Renal pelvis (tissue), 4 donors: ENCODE results near the gene DIP2B. TPM values are rescaled to one million over a fixed set of nuclear protein-coding genes. Genes with fewer than 3 reads are reported as not detected.

ENCODE experiments used
- DNase-seq: peaks from one replicate; pipeline ENCODE4 v3.0.0-alpha.2; 2013
- polyA plus RNA-seq, 3 donors: library from polyadenylated mRNA; unstranded; fragments of 120-200 nt; gene quantifications; one replicate each; pipeline ENCODE4 v1.2.1, GENCODE V29; 2013; ENCODE audit not compliant: insufficient read length in 3 of 3

Gene DIP2B
- polyA plus RNA-seq, 3 donors: 22.7 to 25.5 (median 25.2) TPM

DNA sequence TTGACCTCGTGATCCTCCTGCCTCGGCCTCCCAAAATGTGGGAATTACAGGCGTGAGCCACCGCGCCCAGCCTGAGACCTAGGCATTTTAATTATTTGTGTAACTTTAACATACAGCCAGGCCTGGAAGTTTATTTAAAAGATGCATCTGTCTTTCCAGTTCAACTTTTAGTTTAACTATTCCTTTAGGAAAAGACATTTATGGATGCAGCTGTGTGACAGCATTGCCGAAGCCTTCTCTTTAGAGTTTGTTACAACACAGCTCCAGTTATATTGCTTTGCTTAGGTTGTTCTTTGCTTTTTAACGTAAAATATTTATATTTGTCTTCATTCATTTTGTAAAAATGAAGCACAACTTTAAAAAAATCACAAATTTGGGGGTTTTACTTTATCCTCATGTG lies 67.0 kb downstream of the DIP2B start:
- DNase-seq: no peak

DNA sequence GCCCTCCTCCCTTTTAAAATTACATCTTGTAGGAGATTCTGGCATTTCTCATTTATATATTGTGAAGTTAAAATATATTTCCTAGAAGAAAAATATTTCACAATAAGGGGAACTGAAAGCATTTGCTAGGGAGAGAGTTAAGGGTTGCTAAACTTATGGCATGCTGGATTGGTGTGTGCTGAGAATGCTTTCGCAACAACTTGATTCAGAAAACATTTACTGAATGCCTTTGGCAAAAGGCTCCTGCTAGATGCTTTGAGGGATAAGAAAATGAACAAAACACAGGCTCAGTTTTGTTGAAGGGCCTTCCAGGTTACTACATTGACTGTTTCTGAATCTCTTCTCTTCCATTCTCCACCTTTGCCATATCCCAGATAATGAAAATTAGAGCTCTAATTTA lies 67.5 kb downstream of the DIP2B start:
- DNase-seq: no peak

DNA sequence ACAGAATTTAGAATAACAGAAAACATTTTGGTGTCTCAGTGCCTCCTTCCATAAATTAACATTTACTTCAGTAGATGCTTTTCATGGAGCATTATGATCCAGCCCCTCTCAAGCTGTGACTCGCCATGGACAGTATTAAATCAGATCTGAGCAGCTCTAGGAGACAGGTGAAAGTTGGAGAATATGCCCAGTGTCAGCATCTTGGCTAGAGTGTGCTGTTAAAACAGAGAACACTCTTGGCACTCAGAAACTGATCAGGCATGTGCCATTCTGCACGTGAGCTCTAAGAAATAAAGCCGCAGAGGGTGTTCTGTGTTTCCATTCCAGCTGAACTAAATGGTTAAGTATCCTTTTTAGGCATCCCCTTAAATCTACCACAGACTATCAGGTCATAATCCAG lies 68.0 kb downstream of the DIP2B start:
- no peak for DNase-seq

DNA sequence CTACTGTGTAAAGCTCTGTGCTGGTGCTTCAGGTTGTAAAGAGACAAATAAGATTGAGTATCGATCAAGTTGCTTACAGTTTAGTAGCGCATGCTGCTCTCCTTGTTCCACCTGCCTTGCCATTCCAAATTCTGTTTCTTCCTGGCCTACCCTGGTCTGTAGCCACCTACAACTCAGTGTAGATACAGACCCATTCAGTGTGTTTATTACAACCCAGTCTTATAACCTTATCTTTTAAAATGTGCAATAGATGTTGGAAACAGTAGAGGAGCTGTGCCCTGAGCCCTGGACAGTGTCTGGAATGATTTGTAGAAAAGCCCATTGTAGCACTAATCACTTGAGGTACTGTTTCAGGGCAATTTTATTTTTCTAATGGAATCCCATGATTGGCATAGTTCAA lies 68.5 kb downstream of the DIP2B start:
- DNase-seq: no peak

DNA sequence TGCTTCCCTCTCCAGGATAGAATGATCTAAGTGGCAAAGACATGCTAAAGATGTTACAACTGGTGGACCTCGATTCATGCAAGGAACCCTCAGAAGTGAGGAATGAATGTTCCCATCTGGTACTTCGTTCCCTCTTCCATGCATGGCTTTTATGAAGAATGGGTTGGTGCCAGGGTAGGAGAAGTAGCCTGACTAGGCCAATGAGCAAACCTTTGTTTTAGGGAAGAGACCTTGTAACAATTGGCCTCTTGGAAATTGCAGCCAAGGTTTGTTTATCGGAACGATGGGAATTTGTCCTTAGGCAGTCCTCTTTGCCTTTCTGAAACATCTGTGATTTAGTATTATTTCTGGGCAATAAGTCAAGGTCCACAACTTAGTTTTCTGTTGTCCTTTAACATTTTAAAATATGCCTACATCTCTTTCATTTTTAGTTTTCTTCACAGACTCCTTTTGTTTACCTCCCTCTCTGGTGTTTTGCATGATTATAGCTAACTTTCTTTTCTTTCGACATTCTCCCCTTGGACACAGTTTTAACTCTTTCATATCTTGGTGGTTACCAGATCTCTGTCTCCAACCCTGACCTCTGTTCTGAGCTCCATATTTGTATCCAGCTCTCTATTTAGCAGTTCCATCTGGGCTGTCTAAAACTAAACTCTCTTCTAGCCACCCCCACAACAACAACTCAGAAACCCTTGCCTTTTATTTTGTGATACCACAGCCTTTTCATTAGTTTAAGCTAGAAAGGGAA lies 70.0 kb downstream of the DIP2B start:
- DNase-seq: no peak

DNA sequence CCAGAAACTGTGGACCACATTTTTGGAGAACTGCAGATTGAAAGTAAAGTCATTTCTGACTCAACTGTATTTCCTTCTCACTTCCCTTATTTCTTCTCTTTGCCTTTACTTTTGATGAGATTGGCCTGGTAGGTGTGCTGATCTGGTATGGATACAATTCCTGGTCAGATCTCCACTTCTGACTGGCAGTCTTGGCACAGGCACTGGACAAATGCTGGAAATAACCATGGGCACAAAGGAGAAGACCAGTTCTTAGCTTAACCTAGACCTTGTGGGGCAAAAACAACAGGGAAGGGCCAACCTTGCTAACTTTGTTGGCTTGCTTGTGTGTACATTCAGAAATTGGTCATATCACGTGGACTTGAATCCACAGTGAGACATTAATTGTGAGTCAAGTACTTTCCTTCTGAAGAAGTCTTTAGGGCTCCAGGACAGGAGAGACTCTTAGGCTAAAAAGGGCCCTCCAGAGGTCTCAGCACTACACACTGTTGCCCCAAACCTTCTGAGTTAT lies 75.0 kb downstream of the DIP2B start:
- DNase-seq: no peak

DNA sequence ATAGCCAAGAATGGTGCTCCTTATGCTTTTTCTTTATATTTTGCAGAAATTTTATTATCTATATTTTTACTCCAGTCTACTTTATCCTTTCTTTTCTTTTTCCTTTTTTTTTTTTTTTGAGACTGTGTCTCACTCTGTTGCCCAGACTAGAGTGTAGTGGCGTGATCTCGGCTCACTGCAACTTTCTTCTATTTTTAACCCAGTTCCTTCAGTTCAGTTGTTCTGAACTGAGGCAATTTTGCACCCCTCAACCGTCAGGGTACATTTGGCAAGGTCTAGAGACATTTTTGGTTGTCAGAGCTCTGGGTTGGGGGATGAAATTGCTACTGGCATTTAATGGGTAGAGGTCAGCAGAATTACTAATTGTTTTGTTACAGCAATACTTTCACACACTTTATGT lies 75.7 kb downstream of the DIP2B start:
- no peak for DNase-seq

DNA sequence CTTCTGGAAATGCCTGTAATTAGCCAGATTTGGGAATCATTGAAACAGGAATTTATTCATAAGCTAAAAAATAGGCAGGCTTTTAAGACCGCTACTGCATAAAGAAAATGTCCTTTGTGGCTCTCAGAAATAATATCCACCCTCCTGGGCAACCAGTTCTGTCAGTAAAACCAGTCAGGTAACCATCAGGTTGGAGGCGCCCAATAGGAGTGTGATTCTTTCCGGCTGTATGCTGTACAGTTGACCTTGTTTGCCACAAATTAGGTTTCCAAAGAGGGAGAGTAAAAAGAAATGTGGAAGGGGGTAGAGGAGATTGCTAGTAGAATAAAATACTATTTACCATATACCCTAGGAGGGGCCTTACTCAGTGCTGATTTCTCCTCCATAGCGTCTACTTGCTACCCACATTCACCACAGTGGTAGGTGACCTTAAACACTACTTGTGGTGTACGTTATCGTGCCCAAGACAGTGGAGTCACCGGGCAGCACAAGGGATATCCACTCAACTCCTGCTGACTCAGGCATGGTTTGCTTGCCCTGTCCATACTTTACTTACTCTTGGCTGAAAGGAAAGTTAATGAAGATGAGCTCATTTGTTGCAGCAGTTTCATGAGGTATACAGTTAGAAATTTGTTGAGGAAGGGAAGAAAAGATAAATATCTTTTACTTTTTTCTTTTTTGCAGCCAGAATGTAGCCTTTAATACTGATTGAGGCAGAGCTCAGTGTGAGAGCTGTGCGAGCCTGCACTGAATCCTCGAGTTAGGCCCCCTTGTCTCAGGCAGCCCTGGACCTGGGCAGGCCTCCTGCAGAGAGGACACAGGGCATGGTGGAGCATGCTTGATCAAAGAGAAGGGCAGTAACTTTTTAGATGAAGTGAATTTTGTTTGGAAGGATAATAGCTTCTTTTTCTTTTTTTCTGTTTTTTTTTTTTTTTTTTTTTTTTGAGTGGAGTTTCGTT lies 76.7 kb downstream of the DIP2B start:
- DNase-seq: no peak

DNA sequence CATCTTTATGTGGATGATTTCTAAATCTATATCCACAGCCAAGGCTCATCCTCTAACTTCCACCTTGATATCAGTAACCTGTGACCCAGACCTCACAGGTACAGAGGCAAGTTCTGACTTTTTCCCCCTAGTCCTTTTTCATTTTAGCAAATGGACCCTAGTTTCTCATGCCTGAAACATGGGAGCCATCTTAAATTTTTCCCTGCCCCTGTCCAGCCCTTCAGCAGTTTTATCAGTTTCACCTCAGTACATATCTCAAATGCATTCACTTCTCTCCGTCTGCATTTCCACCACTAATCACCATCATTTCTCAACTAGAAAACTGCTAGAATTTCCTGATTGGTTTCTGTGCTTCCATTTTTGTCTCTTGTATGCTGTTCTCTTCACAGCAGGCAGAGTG lies 79.3 kb downstream of the DIP2B start:
- DNase-seq: no peak

DNA sequence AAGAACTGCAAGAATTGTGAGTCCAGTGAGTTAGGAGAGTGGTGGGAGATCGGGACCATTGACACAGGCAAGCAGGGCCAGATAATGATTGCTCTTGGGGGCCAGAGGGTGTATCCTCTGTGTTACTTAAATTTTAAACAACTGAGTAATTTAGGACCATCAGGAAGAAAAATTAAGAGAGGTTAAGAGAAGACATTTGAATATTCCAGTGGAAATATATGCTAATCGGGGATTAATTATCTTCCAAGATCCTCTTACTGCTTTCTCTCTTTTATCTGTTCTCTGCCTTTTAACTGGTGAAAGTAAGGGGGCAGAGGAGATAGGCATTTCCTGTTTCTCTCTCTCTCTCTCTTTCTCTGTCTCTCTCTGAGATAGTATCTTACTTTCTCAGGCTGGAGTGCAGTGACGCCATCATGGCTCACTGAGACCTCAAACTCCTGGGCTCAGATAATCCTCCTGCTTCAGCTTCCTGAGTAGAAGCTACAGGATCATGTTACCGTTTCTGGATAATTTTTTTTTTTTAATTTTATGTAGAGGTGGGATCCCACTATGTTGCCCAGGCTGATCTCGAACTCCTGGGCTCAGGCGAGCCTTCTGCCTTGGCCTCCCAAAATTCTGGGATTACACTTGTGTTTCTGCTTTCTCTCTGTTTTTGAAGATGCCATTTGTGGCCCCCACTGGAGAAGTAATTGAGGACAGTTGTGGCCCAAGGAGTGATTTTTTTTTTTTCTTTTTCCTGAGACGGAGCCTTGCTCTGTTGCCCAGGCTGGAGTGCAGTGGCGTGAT lies 85.1 kb downstream of the DIP2B start:
- no peak for DNase-seq

DNA sequence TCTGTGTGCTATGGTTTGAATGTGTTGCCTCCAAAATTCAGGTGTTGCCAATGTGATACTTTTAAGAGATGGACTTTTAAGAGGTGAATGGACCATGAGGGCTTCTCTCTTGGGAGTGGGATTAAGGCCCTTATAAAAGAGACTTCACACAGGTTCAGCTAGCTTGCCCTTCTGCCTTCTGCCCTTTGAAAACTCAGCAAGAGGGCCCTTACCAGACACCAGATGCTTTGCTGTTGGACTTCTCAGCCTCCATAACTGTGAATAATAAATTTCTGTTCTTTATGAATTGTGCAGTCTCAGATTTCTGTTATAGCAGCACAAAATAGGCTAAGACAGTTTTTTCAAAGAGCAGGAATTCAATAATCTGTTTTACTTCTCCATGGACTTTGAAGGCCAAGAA lies 86.1 kb downstream of the DIP2B start:
- no peak for DNase-seq

DNA sequence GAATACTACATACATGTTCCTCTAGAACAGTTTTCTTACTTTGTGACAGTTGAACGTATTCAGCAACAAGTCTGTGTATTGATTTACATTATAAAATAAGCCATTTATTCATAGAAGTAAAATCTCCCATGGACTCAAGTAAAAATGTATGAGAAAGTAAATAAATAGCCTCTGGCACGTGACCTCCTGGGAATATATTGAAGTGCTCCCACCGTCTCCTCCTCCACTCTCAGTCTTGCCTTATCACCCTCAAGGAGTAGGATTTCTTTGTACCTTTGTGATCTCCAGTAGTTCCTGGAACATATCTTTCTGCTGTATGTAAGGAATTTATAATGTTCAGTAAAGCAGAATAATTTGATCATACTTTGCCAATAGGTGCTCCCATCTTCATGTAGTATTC lies 90.9 kb downstream of the DIP2B start:
- DNase-seq: no peak

DNA sequence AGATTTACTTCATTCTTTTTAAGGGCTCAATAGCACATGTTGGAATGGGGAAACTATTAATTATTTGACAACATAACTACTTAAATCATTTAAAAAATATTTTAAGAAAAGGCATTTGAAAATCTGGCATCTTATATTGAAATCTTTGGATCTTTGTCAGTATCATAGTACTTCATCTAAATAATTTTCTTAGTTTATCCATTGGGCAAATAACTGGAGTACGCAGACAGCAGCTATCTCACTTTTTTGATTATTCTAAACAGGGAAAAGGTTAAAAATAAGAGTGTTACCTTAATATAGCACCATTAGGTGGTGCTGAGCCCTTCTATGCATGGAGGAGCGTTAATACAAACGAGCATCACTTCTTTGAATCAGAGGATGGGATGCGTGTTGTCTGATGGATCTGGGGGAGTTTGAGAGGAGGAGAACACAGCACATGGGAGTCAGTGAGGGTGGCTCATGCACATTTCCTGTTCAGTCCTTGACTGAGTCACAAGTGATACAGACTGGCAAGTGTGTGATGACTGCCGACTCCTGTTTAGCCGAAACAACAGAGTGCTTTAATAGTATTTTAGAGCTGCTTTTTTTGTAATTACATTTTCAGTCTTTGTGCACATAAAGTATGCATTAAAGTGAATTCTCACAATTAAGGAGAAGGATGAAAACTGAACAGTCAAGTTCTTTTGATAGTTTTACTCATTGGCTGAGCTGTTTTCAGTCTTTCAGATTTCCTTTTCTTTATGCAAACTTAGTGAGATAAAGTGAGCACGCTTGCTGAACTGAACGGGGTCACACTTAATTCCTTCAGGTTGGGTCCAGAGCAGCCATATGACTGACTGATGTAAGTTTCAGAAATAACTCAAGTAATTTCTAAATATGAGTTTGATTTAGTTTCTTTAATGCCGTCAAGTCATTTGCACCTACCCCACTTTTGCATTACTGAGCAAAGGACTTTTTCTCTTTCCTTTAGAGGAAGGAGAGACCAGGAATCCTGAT lies 92.7 kb downstream of the DIP2B start:
- no peak for DNase-seq

DNA sequence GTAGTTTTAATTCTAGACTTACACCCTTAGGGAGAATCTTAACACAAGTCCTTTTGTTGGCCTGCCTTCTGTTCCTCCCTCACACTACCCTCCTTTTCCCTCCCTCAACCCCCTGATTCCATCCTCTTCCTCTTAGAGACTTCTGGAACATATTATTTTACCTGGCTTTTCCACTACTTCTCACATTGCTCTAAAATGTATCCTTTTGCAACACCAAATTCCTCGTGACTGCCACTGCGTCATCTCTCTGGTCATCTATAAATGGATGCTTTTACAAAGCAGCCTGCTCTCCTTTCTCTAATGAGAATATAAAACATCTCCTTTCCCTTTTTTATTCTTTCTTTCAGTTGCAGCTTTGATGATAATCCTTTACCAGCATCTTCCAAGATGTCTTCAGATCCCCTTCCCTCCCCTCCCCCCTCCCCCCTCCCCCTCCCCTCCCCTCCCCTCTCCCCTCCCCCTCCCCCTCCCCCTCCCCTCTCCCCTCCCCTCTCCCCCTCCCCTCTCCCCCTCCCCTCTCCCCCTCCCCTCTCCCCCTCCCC lies 93.6 kb downstream of the DIP2B start:
- DNase-seq: no peak

DNA sequence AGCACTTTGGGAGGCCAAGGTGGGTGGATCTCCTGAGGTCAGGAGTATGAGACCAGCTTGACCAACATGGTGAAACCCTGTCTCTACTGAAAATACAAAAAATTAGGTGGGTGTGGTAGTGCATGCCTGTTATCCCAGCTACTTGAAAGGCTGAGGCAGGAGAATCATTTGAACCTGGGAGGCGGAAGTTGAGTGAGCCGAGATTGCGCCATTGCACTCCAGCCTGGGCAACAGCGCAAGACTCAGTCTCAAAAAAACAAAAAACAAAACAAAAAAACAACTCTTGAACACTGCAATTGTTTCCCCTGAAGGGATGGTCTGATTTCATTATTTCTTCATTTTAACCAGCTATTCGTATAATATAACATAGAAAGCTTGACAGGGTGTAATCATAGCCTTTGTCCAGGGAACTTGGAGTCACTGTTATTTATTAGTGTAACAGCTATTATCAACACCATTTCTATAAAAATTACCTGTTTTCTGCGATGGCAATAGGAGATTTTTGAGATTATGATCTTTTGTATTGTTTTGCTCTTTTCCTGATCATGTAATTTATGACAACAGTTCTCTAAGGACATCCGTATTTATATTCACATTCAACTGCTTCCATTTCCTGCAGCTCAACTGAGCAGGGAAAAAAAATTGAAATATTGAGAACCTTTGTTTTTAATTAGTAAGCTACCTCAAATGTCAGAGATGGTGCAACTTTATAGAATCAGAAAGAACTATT lies 94.7 kb downstream of the DIP2B start:
- no peak for DNase-seq

DNA sequence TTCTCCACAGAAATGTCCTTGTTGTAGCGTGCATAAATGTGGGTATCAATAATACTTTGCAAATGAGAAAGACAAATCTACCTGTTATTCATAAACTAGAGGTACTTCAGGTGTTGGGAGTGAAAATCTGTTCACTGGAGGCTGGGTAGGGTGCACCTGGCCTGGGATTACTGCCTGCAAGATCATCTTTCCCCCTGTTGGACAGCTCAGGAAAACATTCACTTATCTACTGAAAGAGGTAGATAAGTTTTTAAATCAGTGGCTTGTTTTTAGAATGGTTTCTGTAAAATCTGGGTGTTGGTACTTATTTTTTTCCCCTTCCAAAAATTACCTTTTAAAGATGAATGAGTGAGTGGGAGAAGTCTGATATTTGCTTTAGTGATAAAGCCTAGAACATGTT lies 95.6 kb downstream of the DIP2B start:
- DNase-seq: no peak

DNA sequence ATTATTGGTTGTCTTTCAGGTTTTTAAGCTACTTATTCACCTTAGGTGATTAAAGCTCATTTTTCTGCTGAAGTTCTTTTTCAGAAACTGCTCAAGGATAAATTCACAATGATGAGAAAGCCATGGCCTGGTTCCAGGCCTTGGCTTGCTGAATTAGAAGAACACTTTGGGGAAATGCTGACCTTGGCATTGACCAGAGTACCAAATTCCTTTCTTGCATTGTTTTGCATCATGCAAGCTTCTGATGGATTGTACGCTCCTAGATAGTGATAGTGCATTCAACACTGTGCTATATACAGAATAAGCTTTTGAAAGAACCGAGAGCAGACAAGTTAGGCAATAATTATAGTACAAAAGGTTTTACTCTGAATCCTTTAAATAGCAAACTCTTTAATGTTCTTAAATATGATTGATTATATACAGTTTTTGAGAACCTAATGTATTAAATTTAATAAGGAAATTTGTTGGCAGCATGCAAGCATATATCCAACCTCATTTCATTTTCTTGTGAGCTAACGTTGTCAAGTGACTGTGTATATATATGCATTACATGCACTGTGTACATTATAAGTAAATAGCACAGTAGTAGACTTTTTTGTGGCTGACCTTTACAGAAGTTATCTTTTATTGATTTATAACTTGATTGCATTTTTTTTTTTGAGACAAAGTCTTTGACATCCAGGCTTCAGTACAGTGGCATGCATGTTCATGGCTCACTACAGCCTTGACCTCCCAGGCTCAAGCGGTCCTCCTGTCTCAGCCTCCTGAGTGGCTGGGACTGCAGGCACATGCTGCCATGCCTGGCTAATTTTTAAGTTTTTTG lies 99.2 kb downstream of the DIP2B start:
- DNase-seq: no peak

DNA sequence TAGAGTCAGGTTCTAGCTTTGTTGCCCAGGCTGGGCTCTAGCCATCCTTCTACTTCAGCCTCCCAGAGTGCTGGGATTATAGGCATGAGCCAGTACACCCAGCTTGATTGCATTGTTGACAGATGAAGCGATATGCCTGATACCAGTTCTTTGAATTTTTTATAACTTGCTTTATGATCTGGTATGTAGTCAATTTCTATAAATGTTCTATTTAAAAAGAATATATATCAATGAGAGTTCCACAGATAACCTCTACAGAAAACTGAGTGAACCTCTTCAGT lies 99.8 kb downstream of the DIP2B start:
- DNase-seq: no peak

DNA sequence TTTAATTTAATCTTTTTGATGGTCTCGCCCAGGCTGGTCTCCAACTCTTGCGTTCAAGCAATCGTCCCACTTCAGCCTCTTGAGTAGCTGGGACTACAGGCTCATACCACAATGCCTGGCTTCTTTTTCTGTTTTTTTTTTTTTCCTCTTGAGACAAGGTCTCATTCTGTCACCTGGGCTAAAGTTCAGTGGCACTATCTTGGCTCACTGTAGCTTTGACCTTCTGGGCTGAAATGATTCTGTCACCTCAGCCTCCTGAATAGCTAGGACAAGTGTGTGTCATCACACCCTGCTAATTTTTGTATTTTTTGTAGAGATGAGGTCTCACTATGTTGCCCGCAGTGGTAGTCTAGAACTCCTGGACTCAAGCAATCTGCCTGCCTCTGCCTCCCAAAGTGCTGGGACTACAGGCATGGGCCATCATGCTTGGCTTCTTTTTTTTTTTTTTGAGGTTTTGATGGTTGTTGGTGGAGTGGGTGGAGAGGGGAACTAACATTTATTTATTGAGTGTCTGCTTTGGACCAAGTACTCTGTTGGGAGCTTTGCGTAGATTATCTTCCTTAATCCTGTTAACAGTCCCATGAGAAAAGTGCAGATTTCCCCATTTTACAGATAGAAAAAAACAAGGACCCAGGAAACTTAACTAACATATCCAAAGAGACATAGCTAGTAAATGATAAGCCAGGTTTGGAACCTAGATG lies 102.0 kb downstream of the DIP2B start:
- no peak for DNase-seq
